ENCODE measurements around the gene DUSP23.

Gene DUSP23

GRCh38 chr1:159829273-159829634 lies 48.5 kb downstream of the DUSP23 start:
- no peak for DNase-seq

- no peak for DNase-seq
Observed at GRCh38 chr1:159829822-159830465, 49.2 kb downstream of the DUSP23 start.

GRCh38 chr1:159830722-159831121 lies 50.0 kb downstream of the DUSP23 start:
- no peak for DNase-seq

GRCh38 chr1:159831412-159832141 lies 50.8 kb downstream of the DUSP23 start:
- no peak for DNase-seq
